Trophoblast cell (in vitro differentiated cells and primary cell): Measurements from ENCODE around the gene TTC9.

Experiments
- DNase-seq, 2 donors: peaks; one replicate each; pipeline ENCODE4 v3.0.0-alpha.2; 2016
- H2AFZ ChIP-seq: 2 replicates; pipeline ENCODE4 v1.6.1; 2013; ENCODE audit warnings: low read length, moderate library complexity, mild to moderate bottlenecking; ENCODE audit not compliant: insufficient read depth, poor library complexity
- H2AK5ac ChIP-seq: 2 replicates; pipeline ENCODE4 v1.6.1; 2013; ENCODE audit warnings: mild to moderate bottlenecking, low read length
- H2BK120ac ChIP-seq: 2 replicates; pipeline ENCODE4 v1.6.1; 2013; ENCODE audit warnings: low read length, mild to moderate bottlenecking, moderate library complexity; ENCODE audit not compliant: insufficient read depth, poor library complexity
- H2BK12ac ChIP-seq: 2 replicates; pipeline ENCODE4 v1.6.1; 2013; ENCODE audit warnings: mild to moderate bottlenecking, low read length, moderate library complexity
- H2BK5ac ChIP-seq: 2 replicates; pipeline ENCODE4 v1.6.1; 2013; ENCODE audit warnings: low read length, low read depth, moderate library complexity, mild to moderate bottlenecking; ENCODE audit not compliant: poor library complexity
- H3K14ac ChIP-seq: 2 replicates; pipeline ENCODE4 v1.6.1; 2013; ENCODE audit warnings: mild to moderate bottlenecking, low read length
- H3K18ac ChIP-seq: 2 replicates; pipeline ENCODE4 v1.6.1; 2013; ENCODE audit warnings: mild to moderate bottlenecking, low read length
- H3K23ac ChIP-seq: 2 replicates; pipeline ENCODE4 v1.6.1; 2013; ENCODE audit warnings: low read length
- H3K27ac ChIP-seq: 2 replicates; pipeline ENCODE4 v1.5.1; 2013; ENCODE audit warnings: low read depth, mild to moderate bottlenecking, inconsistent platforms, low read length, moderate library complexity
- H3K27me3 ChIP-seq: 2 replicates; pipeline ENCODE4 v1.6.1; 2013; ENCODE audit warnings: inconsistent platforms, mild to moderate bottlenecking, low read length, moderate library complexity; ENCODE audit not compliant: insufficient read depth
- H3K36me3 ChIP-seq, 2 experiments: 1 replicate in 1 of 2; 2 replicates in 1 of 2; pipeline ENCODE4 v1.6.1; 2013; ENCODE audit warnings: low read length in 2 of 2, mild to moderate bottlenecking in 2 of 2, moderate library complexity in 1 of 2; ENCODE audit not compliant: insufficient read depth in 2 of 2, control insufficient read depth in 1 of 2
- H3K4ac ChIP-seq: 2 replicates; pipeline ENCODE4 v1.6.1; 2013; ENCODE audit warnings: low read depth, mild to moderate bottlenecking, low read length, moderate library complexity
- H3K4me1 ChIP-seq, 2 experiments: 1 replicate in 1 of 2; 2 replicates in 1 of 2; pipeline ENCODE4 v1.6.1; 2013; ENCODE audit warnings: low read length in 2 of 2, mild to moderate bottlenecking in 2 of 2, moderate library complexity in 1 of 2; ENCODE audit not compliant: insufficient read depth in 2 of 2, control insufficient read depth in 1 of 2
- H3K4me2 ChIP-seq: 2 replicates; pipeline ENCODE4 v1.6.1; 2013; ENCODE audit warnings: inconsistent platforms, mild to moderate bottlenecking, low read length, moderate library complexity
- H3K4me3 ChIP-seq: 2 replicates; pipeline ENCODE4 v1.5.1; 2013; ENCODE audit warnings: mild to moderate bottlenecking, low read depth, low read length, inconsistent platforms
- H3K79me1 ChIP-seq: one replicate; pipeline ENCODE4 v1.6.1; 2013; ENCODE audit warnings: low read length
- H3K79me2 ChIP-seq: 2 replicates; pipeline ENCODE4 v1.6.1; 2013; ENCODE audit warnings: low read length, mild to moderate bottlenecking; ENCODE audit not compliant: control insufficient read depth, insufficient read depth, poor library complexity
- H3K9ac ChIP-seq: 2 replicates; pipeline ENCODE4 v1.6.1; 2013; ENCODE audit warnings: mild to moderate bottlenecking, low read length
- H3K9me3 ChIP-seq: 2 replicates; pipeline ENCODE4 v1.6.1; 2013; ENCODE audit warnings: low read depth, mild to moderate bottlenecking, control low read depth, inconsistent platforms, low read length; ENCODE audit not compliant: insufficient read depth
- H4K12ac ChIP-seq: 2 replicates; pipeline ENCODE4 v1.6.1; 2013; ENCODE audit warnings: low read depth, mild to moderate bottlenecking, low read length, moderate library complexity
- H4K8ac ChIP-seq: 2 replicates; pipeline ENCODE4 v1.6.1; 2013; ENCODE audit warnings: low read depth, mild to moderate bottlenecking, low read length, moderate library complexity
- H4K91ac ChIP-seq: one replicate; pipeline ENCODE4 v1.6.1; 2013; ENCODE audit warnings: low read depth, mild to moderate bottlenecking, low read length, moderate library complexity
- WGBS: extraction: QIAGEN DNeasy Blood & Tissue Kit; methylation state at CpG from one replicate; pipeline ENCODE4 v1.1.7; 2013; ENCODE audit warnings: missing lambda C conversion rate; ENCODE audit not compliant: insufficient read length, insufficient coverage; ENCODE audit errors: extremely low coverage; 5-methylcytosine and 5-hydroxymethylcytosine counted together

TTC9 gene

DNA sequence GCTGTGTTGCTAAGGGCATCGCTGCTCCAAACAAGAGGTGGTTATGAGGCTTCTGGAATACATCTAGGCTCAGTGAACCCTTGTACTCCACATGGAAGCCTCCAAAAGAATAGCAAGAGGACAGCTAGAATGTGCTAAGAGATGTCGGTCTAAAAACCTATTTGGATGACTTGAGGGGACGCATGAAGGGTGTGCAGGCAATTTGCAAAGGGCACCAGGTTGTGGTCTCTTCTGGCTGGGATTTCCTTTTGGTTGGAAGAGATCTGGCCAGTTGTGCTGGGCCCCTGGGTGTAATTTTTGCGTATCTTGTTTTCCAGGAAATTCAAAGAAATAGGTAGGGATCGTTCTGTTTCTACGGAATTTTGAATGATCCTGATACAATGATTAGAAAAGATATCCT is 4.2 kb downstream of the TTC9 start:
- Histone ChIP-seq H4K12ac (no peak overlapping the region), H2BK120ac (no peak overlapping the region), H3K4ac (no peak overlapping the region), H3K36me3 (no peaks in the 10 kb centered on the region), H3K9ac (no peak overlapping the region), H4K8ac (no peak overlapping the region), H2AFZ (no peak overlapping the region), H2AK5ac (no peak overlapping the region), H3K79me1 (peaks cover 5% of the 10 kb centered on the region), H3K4me1 (peaks cover 9 to 10% of the 10 kb centered on the region in 2 experiments), H3K4me3 (no peak overlapping the region), H3K14ac (no peak overlapping the region), H3K27ac (no peak overlapping the region), H2BK12ac (no peak overlapping the region), H4K91ac (no peak overlapping the region), H2BK5ac (no peak overlapping the region), H3K18ac (no peak overlapping the region), H3K4me2 (no peak overlapping the region), H3K9me3 (no peaks in the 10 kb centered on the region), H3K79me2 (peaks cover 6% of the 10 kb centered on the region), H3K27me3 (no peaks in the 10 kb centered on the region), H3K23ac (no peak overlapping the region)
- no CpG with 5 or more reads among the region's 6 CpGs for WGBS
- DNase-seq, result no peak

DNA sequence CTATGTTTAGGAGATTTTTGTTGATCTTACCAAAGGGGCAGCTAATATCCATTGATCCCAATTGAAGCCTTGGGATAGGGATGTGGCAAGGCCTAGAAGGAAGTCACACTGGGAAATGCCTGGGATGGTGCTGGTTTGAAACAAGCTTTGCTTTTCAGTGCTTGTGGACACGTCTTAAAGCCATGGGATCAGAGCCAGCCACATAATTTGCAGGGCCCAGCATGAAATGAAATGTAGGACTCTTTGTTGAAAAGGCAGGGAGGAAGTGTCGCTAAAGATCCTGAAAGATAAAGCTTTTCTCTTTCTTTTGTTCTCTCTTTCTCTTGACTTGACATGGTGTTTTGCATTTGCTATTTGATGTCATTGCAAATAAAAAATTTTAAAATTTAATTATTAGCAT is 5.0 kb downstream of the TTC9 start:
- Histone ChIP-seq H3K79me1 (peaks cover 5% of the 10 kb centered on the region), H3K27ac (no peak overlapping the region), H3K4me2 (no peak overlapping the region), H3K79me2 (peaks cover 6% of the 10 kb centered on the region), H4K8ac (no peak overlapping the region), H3K36me3 (no peaks in the 10 kb centered on the region), H3K4me3 (no peak overlapping the region), H2AK5ac (no peak overlapping the region), H2BK12ac (no peak overlapping the region), H4K12ac (no peak overlapping the region), H4K91ac (no peak overlapping the region), H2AFZ (no peak overlapping the region), H3K9me3 (no peaks in the 10 kb centered on the region), H3K14ac (no peak overlapping the region), H3K4ac (no peak overlapping the region), H3K9ac (no peak overlapping the region), H2BK5ac (no peak overlapping the region), H3K4me1 (peaks cover 5 to 10% of the 10 kb centered on the region in 2 experiments), H2BK120ac (no peak overlapping the region), H3K23ac (no peak overlapping the region), H3K27me3 (no peaks in the 10 kb centered on the region), H3K18ac (no peak overlapping the region)
- no CpG with 5 or more reads among the region's 2 CpGs for WGBS
- no peak for DNase-seq

DNA sequence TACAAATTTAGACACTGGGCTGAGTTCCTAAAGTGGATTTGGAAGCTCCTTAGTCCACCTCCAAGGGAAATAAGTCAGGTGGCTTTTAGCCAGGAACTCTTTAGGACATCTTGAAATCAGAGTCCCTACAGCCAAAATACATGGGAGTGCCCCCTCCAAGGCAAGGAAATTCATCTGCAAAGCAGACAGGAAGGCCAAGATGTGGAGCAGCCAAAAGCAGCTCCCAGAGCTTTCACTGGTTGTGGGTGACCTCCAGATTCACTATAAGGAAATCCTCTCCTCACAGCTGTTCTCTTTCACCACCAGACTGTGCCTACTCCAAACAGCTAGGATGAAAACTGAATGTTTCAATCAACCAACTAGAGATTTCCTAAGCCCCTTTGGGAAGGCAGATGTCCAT is 6.6 kb downstream of the TTC9 start:
- no peak overlapping the region for H3K4ac ChIP-seq
- no peak overlapping the region for H3K9ac ChIP-seq
- no peak for DNase-seq
- H4K8ac ChIP-seq, result no peak overlapping the region
- H3K14ac ChIP-seq, result no peak overlapping the region
- H3K27me3 ChIP-seq, result no peaks in the 10 kb centered on the region
- no peak overlapping the region for H2AFZ ChIP-seq
- H4K91ac ChIP-seq, result no peak overlapping the region
- no peak overlapping the region for H4K12ac ChIP-seq
- no peak overlapping the region for H3K27ac ChIP-seq
- H3K36me3 ChIP-seq, result no peaks in the 10 kb centered on the region
- H3K79me2 ChIP-seq, result peaks cover 1% of the 10 kb centered on the region
- H2AK5ac ChIP-seq, result no peak overlapping the region
- no peaks in the 10 kb centered on the region for H3K9me3 ChIP-seq
- H3K79me1 ChIP-seq, result no peaks in the 10 kb centered on the region
- H2BK120ac ChIP-seq, result no peak overlapping the region
- H3K4me3 ChIP-seq, result no peak overlapping the region
- H3K23ac ChIP-seq, result no peak overlapping the region
- no peak overlapping the region for H3K4me2 ChIP-seq
- no peak overlapping the region for H2BK12ac ChIP-seq
- peaks cover 0 to under 1% of the 10 kb centered on the region in 2 experiments for H3K4me1 ChIP-seq
- no peak overlapping the region for H3K18ac ChIP-seq
- no peak overlapping the region for H2BK5ac ChIP-seq

DNA sequence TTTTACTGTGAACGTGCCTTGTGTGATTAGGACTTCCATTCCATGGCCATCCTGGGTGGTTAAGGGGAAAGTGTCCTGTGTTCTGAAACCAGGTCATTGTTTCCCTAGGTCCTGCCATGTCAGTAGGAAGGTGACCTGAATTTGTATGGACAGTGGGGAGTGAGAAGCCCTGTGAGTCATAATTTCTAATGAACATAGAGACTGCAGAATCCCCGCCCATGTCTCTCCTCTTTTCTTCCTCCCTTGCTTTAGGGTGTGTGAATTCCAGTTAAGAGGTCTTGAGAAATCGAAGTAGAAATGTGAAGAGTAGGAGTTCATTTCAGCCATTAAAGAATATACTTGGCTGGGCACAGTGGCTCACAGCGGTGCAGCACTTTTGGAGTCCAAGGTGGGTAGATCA is 8.1 kb downstream of the TTC9 start:
- H3K18ac ChIP-seq, result no peak overlapping the region
- no peak overlapping the region for H4K8ac ChIP-seq

More for the DNA sequence above, 8.1 kb downstream of the TTC9 start:
- Histone ChIP-seq H3K27ac (no peak overlapping the region), H3K4me1 (no peaks in the 10 kb centered on the region), H3K79me1 (no peaks in the 10 kb centered on the region), H2BK120ac (no peak overlapping the region), H3K4me3 (no peak overlapping the region), H3K23ac (no peak overlapping the region), H3K79me2 (no peaks in the 10 kb centered on the region), H3K4ac (no peak overlapping the region), H3K9me3 (no peaks in the 10 kb centered on the region), H4K91ac (no peak overlapping the region), H2AK5ac (no peak overlapping the region), H3K4me2 (no peak overlapping the region), H4K12ac (no peak overlapping the region), H3K27me3 (no peaks in the 10 kb centered on the region), H3K9ac (no peak overlapping the region), H3K36me3 (no peaks in the 10 kb centered on the region), H2BK12ac (no peak overlapping the region), H2AFZ (no peak overlapping the region), H3K14ac (no peak overlapping the region), H2BK5ac (no peak overlapping the region)
- WGBS, result no CpG with 5 or more reads among the region's 4 CpGs
- DNase-seq, result no peak
